Kidney (tissue), 14 donors: ENCODE data around the gene HSD11B2. TPM values are rescaled to one million over a fixed set of nuclear protein-coding genes. Genes with fewer than 3 reads are reported as not detected.

Experiments used
- DNase-seq, 5 donors: peaks; one replicate each; pipeline ENCODE4 v3.0.0-alpha.2; 2013 to 2020
- FAIRE-seq: peaks from 2 replicates; lab custom pipeline; 2012; peaks lifted over from hg19 to GRCh38; lab: Jason Lieb, UNC
- H3K27ac ChIP-seq, 2 donors: one replicate each; pipeline ENCODE4 v1.7.0; 2013; ENCODE audit warnings: low read depth in 2 of 2, low read length in 2 of 2, inconsistent platforms in 1 of 2
- H3K27me3 ChIP-seq: one replicate; pipeline ENCODE4 v1.7.1; 2013; ENCODE audit warnings: low read length, inconsistent platforms; ENCODE audit not compliant: control insufficient read depth, insufficient read depth
- H3K36me3 ChIP-seq, 3 donors: one replicate each; pipeline versions ENCODE4 v1.7.0 to v1.7.1; 2013; ENCODE audit warnings: low read length in 3 of 3, control low read depth in 1 of 3, inconsistent platforms in 1 of 3; ENCODE audit not compliant: insufficient read depth in 3 of 3, control insufficient read depth in 2 of 3
- H3K4me1 ChIP-seq, 3 donors: one replicate each; pipeline versions ENCODE4 v1.7.0 to v1.7.1; 2013; ENCODE audit warnings: low read length in 3 of 3, inconsistent platforms in 1 of 3, low read depth in 1 of 3; ENCODE audit not compliant: control insufficient read depth in 2 of 3, insufficient read depth in 2 of 3
- H3K4me3 ChIP-seq, 3 donors: one replicate each; pipeline versions ENCODE4 v1.7.0 to v1.8.1; 2013; ENCODE audit warnings: low read length in 3 of 3, control low read depth in 1 of 3, inconsistent platforms in 1 of 3
- H3K9ac ChIP-seq, 3 donors: one replicate each; pipeline versions ENCODE4 v1.7.0 to v1.7.1; 2013; ENCODE audit warnings: low read length in 3 of 3, control low read depth in 1 of 3, inconsistent platforms in 1 of 3
- H3K9me3 ChIP-seq, 3 donors: one replicate each; pipeline versions ENCODE4 v1.7.0 to v1.7.1; 2013; ENCODE audit warnings: low read length in 3 of 3, control low read depth in 1 of 3, inconsistent platforms in 1 of 3; ENCODE audit not compliant: control insufficient read depth in 2 of 3, insufficient read depth in 1 of 3
- CTCF ChIP-seq: IDR thresholded peaks from 3 replicates; pipeline ENCODE4 v1.5.1; 2012; ENCODE audit warnings: mild to moderate bottlenecking, moderate library complexity, borderline replicate concordance; ENCODE audit not compliant: insufficient read depth; ENCODE audit errors: extremely low read depth
- intact Hi-C: fragments of 100-400 bp; cut with DNase I; formaldehyde crosslinking; loops from one replicate; pipeline ENCODE4 v1.11.1; 2022
- polyA plus RNA-seq: library from polyadenylated mRNA; stranded (reverse); fragments of 350-450 nt; fragmentation: Illumina TruSeq; extraction: RNeasy Lipid Tissue Mini Kit (QIAGEN cat#74804); gene quantifications from one replicate; pipeline ENCODE4 v1.2.3, GENCODE V29; 2014; ENCODE audit warnings: low read depth, low replicate concordance; ENCODE audit not compliant: insufficient read depth
- total RNA-seq: library from RNA; stranded (reverse); fragmentation: NEBNext Ultra II Directional; extraction: Animal tissue kit (Norgen Biotek cat#: 25700); gene quantifications from one replicate; pipeline ENCODE4 v1.2.1, GENCODE V29; 2021
- donor health status: control.
- donor health status: control.
- donor health status: control.
- donor health status: control.
- donor health status: control.
- donor health status: DM: yes; HTN: yes; CAD: no.
- donor health status: Normal renal cell carcinoma (clear cell type).

The HSD11B2 gene
- total and polyA plus RNA-seq, 2 donors from 2014 or later: 139 to 1,022 TPM

- no peak for FAIRE-seq
- TF ChIP-seq CTCF: no peak
- peak overlapping the region; percentile 62 to 94 for H3K27ac ChIP-seq
- no peaks in the 10 kb centered on the region for H3K36me3 ChIP-seq
- DNase-seq: no peak
- H3K9me3 ChIP-seq: no peaks in the 10 kb centered on the region
- no peaks in the 10 kb centered on the region for H3K27me3 ChIP-seq
- intact Hi-C loops: no loop called here
- H3K4me3 ChIP-seq: no peak overlapping the region
- H3K9ac ChIP-seq: no peak overlapping the region
- peaks cover 3 to 88% (median 86%) of the 10 kb centered on the region in 3 donors for H3K4me1 ChIP-seq
These were observed 14.2 kb downstream of the HSD11B2 start for GRCh38 chr16:67445126-67445426.

DNA sequence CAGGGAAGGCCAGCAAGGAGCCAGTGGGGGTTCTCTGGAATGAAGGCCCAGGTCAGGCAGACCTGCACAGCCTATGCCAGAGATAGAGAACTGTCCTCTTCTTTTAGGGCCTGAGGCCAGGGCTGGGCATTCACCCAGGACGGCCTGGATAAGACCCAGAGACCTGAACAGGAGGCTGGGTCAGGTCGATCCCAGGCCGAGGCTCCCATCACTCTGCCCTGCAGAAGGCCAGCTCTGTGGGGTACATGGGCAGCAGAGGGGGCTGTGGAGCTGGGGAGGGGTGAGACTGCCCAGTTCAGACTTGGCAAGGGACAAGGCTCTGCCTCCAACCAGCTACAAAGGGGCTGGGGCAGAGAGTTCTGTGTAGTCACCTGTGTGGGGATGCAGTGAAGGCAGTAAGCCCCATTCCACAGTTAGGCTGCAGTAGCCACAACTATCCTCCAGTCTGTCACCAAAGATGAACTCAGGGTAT lies 14.6 kb downstream of the HSD11B2 start:
- Histone ChIP-seq H3K4me3 (no peak overlapping the region), H3K27me3 (no peaks in the 10 kb centered on the region), H3K27ac (peak overlapping the region; percentile 62 to 94), H3K9me3 (no peaks in the 10 kb centered on the region), H3K4me1 (peaks cover 3 to 88% (median 86%) of the 10 kb centered on the region in 3 donors), H3K36me3 (no peaks in the 10 kb centered on the region), H3K9ac (peak overlapping the region in 2 of 3 donors; percentile 41 to 77)
- no peak for DNase-seq
- intact Hi-C loops: no loop called here
- TF ChIP-seq CTCF: no peak
- no peak for FAIRE-seq

DNA sequence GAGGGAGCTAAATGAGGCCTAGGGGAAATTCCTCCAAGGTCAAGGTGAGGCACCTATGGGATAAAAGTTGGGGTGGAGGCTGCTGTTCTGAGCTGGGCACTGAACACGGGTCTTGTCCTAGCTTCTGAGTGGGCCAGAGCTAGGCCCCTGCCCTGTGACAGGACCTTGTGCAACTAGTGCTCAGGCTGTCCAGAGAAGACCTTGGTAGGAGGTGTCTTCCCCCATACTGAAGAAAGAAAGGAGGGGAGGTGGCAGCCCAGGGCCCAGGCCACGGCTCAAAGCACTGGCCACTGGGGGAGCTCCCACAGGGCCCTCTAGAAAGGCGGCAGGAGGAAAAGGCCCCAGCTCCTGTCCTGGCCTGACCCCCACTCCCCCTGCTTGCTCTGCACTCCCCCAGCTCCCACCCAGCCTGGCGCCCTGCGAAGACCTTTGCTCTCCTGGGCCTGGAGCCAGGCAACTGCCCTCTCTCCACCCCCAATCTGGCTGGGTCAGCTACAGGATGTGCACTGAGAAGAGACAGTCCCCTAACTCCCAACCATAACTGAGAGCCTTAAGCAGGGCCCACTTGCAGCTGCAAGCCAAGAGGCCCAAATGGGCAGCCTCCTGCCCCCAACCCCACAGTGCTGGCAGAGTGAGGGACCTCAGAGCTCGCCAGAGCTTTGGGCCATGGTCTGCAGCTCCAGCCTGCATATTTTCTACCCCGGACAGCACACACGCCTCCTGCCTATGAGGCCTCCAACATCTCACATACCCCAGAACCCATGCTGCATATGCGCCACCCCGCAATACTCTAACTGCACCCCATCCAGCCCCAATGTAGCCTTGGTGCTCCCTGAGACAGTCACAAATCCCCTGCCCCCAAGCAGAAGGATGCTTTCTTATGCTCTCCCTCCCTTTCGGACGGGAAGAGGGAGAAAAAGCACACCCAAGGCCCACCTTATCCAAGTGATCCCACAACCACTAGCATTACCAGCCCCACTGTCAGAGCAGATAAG lies 15.3 kb downstream of the HSD11B2 start:
- H3K27me3 ChIP-seq: no peaks in the 10 kb centered on the region
- no peak for FAIRE-seq
- peak overlapping the region; percentile 62 to 94 for H3K27ac ChIP-seq
- H3K4me1 ChIP-seq: peaks cover 3 to 83% (median 80%) of the 10 kb centered on the region in 3 donors
- H3K36me3 ChIP-seq: no peaks in the 10 kb centered on the region
- H3K9me3 ChIP-seq: no peaks in the 10 kb centered on the region
- TF ChIP-seq CTCF: no peak
- peak overlapping the region in 2 of 3 donors; percentile 43 to 77 for H3K9ac ChIP-seq
- intact Hi-C loops: no loop called here
- peak; percentile 57 to 89 (median 70) for DNase-seq
- H3K4me3 ChIP-seq: no peak overlapping the region
